SKM-1 (cell line): ENCODE measurements around the gene PRPF31.
A peak's percentile ranks its signal among the peaks of the same experiment; 100 is the strongest.
"Not testable (repeated sequence)": the region's sequence is repeated elsewhere in the genome, so short reads cannot be mapped to it uniquely, and the experiment has no call there.

Source experiments
- DNase-seq: peaks from one replicate; lab custom pipeline; 2025; ENCODE audit not compliant: unreplicated experiment; lab: John Stamatoyannopoulos, UW

PRPF31 gene

GRCh38 chr19:54115109-54116063, at the start of gene PRPF31, which contains the start of gene TFPT:
PRPF31 (plus strand) TSS chr19:54115754; CDS start chr19:54118279, 2,525 bp downstream.
TFPT (minus strand) TSS chr19:54115657; CDS start chr19:54115269, 388 bp downstream.
- DNase-seq = peak; percentile 73

GRCh38 chr19:54069470-54069869, 46.1 kb upstream of the PRPF31 start:
- DNase-seq = no peak

GRCh38 chr19:54073829-54074228, 41.7 kb upstream of the PRPF31 start:
- DNase-seq = no peak

- DNase-seq = no peak
Measured at GRCh38 chr19:54074851-54075250, 40.7 kb upstream of the PRPF31 start.

- DNase-seq = peak; percentile 47
Measured at GRCh38 chr19:54077334-54077733, 38.2 kb upstream of the PRPF31 start.

GRCh38 chr19:54081032-54081431, 34.5 kb upstream of the PRPF31 start, which contains the start of gene TARM1:
TARM1 (minus strand) TSS chr19:54081365; CDS start chr19:54081340, 25 bp downstream.
- no peak for DNase-seq

GRCh38 chr19:54084410-54084809, 31.1 kb upstream of the PRPF31 start:
- no peak for DNase-seq

- DNase-seq = no peak
Measured at GRCh38 chr19:54094426-54095000, 21.0 kb upstream of the PRPF31 start.

- no peak for DNase-seq
Measured at GRCh38 chr19:54095136-54095858, 20.3 kb upstream of the PRPF31 start.

- not testable (repeated sequence) for DNase-seq
Measured at GRCh38 chr19:54095859-54096616, 19.5 kb upstream of the PRPF31 start.

- no peak for DNase-seq
Measured at GRCh38 chr19:54096617-54097106, 18.9 kb upstream of the PRPF31 start.

GRCh38 chr19:54099190-54099902, 16.2 kb upstream of the PRPF31 start:
- no peak for DNase-seq

GRCh38 chr19:54099903-54100255, 15.7 kb upstream of the PRPF31 start:
- DNase-seq = not testable (repeated sequence)

GRCh38 chr19:54100561-54100960, 15.0 kb upstream of the PRPF31 start, which contains the start of gene OSCAR:
OSCAR (minus strand) TSS chr19:54100803; CDS start chr19:54100792, 11 bp downstream.
- DNase-seq = peak; percentile 10

GRCh38 chr19:54102421-54103169, 13.0 kb upstream of the PRPF31 start, which contains the start of gene NDUFA3:
NDUFA3 (plus strand) TSS chr19:54102855; CDS start chr19:54102879, 24 bp downstream.
- peak; percentile 60 for DNase-seq

GRCh38 chr19:54104998-54105715, 10.4 kb upstream of the PRPF31 start:
- no peak for DNase-seq

- DNase-seq = no peak
Measured at GRCh38 chr19:54105796-54106195, 9.8 kb upstream of the PRPF31 start.

- no peak for DNase-seq
Measured at GRCh38 chr19:54106716-54107115, 8.8 kb upstream of the PRPF31 start.
